ENCODE data around the gene HAX1. TPM values are rescaled to one million over a fixed set of nuclear protein-coding genes. Genes with fewer than 3 reads are reported as not detected.
"Not testable (repeated sequence)": the region's sequence is repeated elsewhere in the genome, so short reads cannot be mapped to it uniquely, and the experiment has no call there.

HAX1 gene
- 69.9 and 99.0 TPM in 2 replicates for total RNA-seq

DNA sequence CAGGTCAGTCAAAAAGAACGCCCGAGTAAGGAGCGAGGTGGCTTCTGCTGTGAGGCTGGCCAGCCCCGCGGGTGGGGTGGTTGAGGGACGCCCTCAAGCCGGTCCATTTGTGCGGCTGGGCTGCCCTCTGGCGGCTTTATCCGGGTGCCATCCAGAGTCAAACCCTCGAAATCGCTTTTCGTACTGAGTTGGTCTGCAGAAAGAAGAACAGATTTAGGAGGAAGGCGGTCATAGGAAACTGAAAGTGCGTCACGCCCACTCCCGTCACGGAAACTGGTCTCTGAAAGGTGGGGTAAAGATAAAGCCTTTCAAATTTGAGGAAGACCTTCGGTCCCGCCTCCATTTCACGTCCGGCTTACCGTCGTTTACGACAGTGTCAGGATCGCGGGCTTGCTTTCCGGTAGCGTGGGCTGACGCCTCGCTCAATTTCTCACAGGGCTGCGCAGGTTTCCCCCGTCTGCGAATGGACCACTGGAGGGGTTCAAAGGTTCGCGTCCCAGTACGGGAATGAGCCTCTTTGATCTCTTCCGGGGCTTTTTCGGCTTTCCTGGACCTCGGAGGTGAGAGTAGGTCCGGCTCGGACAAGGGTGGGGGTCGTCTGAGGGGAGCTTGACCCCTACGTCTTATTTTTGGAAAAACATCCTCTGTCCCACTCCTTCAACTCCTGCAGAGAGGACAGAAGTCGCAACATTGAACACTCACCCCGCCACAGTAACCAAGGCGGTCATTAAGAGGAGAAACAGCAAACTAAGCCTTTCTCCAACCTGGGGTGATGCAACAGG is at the start of gene HAX1:
TSS of gene HAX1 (plus strand) at position 413 of the 782 bp plus-strand sequence. CDS start at position 508, 95 bp downstream.
- peak; percentile 97 for DNase-seq

DNA sequence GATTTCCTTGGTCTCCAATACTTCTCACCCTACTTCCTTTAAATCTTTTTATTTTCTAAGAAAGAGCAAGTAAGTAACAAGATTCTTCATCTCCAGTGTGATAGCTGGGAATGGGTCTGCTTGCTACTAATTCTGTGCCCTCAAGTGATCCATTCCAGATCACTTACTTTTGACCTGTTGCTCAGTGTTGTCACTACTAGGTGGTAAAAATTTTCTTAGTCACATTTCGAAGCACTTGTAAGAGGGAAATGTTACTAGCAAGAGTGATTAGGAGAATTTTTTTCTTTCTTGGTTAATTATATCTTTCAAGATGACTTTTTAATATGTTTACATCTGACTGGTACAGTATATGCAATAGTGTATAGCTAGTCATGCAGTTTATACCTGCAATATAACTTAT is 49.5 kb upstream of the HAX1 start:
- no peak for DNase-seq

DNA sequence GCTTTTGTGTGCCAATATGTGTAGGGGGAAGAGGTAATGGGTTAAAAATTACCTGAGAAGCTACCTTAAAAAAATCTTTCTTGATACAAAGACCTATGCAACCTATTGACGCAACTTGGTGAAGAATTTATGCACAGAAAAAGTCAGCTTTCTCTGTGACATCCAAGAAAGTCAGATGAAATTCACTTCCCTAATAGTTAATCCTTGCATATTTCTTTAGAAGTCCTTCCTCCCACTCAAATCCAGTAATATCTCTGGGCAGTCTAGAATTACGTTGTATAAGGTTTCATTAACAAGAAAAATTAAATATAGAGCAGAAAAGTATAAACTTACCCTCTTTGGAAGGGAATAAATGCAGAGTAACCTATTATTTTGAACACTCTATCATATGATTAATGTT is 48.8 kb upstream of the HAX1 start:
- DNase-seq: no peak

DNA sequence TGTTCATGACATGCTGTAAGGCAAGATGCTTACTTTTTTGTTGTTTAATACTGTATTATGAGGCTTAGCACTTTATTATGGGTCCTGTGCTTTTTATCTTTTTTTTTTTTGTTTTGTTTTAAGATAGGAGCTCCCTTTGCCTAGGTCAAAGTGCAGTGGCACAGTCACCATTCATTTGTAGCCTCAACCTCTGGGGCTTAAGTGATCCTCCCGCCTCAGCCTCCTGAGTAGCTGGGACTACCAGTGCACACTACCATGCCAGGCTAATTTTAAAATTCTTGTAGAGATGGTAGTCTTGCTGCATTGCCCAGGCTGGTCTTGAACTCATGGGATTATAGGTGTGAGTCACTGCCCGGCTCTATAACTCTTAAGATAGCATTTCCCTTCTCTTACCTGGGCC is 47.1 kb upstream of the HAX1 start:
- DNase-seq: no peak

DNA sequence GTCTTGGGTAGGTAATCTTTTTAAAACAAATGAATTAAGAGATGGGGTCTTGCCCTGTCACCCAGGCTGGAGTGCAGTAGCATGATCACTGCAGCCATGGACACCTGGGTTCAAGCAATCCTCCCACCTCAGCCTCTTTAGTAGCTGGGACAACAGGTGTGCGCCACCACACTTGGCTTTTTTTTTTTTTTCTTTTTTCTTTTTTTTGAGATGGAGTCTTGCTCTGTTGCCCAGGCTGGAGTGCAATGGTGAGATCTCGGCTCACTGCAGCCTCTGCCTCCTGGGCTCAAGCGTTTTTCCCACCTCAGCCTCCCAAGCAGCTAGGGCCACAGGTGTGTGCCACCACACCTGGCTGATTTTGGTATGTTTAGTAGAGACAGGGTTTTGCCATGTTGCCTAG is 41.3 kb upstream of the HAX1 start:
- DNase-seq: not testable (repeated sequence)

DNA sequence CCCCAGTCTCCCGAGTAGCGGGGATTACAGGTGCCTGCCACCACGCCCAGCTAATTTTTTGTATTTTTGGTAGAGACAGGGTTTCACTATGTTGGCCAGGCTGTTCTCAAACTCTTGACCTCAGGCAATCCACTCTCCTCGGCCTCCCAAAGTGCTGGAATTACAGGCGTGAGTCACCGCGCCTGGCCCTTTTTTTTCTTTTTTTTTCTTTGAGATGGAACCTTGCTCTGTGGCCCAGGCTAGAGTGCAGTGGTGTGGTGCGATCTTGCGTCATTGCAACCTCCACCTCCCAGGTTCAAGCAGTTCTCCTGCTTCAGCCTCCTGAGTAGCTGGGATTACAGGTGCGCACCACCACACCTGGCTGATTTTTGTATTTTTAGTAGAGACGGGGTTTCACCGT is 39.3 kb upstream of the HAX1 start:
- not testable (repeated sequence) for DNase-seq

DNA sequence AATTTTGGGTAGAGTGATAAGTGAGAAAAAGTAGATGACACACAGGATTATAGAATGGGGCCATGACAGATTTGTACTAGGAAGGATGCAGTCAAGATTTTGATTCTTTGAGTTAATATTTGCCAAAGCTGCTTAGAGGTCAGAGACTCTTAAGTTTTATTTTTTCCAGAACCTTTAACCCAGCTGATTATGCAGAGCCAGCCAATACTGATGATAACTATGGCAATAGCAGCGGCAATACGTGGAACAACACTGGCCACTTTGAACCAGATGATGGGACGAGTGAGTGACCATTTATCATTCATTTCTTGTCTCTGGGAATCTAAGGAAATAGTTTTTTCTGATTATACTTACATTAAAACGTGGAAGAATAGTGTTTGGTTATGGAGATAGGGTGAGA is 35.6 kb upstream of the HAX1 start:
- DNase-seq: no peak

DNA sequence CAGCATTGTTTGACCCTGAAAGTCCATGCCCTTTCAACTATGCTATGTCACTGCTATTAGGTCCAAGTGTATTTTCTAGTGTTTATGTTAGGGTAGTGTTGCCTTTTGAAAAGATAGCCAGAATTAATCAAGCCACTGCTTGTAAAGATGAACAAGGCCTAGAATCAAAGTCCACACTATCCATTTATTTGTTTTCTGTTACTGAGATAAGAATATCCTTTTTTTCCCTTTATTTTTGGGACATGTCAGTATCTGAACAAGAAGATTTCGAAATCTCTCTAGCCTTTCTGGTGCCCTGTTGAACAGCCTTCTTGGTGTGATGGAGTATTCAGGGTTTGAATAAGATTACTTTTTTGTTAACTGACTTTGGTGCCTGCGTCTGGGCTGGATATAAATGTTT is 35.0 kb upstream of the HAX1 start:
- DNase-seq: no peak

DNA sequence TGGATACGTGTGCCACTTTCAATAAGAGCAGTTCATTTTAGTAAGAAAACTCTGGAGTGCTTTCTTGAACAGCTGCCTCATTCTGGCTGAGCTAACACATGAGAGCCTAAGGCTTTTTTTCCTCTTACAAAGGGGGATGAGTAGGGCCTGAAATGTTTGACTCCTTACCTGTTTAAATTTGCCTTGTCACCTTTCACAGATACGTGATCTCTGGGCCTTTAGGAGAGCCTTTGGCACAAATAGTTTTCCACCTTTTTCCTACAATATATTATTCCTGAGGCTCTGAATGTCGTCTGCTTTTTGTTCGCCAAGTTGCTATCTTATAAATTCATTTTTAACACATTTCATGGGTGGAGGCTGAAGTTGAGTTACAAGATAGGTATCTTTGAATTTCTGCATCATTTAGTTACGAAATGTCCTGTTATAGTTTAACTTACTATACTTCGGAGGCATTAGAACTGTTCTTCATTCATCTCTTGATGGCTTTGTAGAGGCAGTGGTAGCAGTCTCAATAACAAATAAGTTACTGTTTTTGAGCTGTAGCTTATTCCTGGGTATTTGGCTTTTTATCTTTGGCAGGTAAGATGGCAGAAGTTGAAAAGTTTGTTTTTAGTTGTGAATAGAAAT is 34.4 kb upstream of the HAX1 start:
- DNase-seq: no peak

DNA sequence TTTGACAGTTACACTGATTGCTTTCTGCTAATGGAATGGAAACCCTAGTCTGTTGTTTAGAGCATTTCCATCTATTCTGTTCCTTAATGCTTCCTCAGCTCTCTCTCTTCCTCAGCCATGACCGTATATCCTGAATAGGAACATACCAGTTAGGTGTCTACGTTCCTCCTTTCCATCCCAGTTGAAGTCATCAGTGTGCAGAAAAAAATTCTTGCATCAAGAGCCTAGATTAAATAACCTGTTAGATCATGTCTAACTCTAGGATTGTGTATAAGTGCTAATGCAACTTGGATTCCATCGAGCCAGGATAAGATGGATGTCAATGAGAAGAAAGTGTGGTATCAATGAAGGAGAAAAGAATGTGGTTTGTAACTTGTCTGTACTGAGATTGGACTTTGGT is 32.9 kb upstream of the HAX1 start:
- DNase-seq: no peak

DNA sequence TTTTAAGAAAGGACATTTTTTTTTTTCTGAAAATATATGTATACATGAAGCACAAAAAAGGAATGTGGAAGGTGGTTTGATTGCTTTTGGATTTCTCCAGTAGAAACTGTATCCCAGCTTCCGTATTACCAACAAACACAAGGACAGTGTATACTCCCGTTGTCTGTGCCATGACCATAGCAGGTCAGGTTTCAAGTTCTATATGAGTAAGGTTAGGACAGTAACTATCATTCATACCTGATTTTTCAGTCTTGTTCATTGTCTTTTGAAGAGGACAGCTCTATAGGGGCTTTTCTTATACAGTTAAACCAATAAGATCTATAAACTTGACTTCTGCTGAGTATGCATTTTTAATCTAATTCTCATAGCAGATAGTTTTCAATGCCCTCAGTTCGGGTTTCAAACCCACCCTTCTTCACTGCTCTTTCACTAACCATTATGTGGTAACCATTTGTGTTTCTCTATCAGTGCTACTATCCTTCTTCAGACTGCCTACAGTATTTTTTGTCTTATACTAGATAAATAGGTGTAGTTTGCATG is 32.1 kb upstream of the HAX1 start:
- no peak for DNase-seq

DNA sequence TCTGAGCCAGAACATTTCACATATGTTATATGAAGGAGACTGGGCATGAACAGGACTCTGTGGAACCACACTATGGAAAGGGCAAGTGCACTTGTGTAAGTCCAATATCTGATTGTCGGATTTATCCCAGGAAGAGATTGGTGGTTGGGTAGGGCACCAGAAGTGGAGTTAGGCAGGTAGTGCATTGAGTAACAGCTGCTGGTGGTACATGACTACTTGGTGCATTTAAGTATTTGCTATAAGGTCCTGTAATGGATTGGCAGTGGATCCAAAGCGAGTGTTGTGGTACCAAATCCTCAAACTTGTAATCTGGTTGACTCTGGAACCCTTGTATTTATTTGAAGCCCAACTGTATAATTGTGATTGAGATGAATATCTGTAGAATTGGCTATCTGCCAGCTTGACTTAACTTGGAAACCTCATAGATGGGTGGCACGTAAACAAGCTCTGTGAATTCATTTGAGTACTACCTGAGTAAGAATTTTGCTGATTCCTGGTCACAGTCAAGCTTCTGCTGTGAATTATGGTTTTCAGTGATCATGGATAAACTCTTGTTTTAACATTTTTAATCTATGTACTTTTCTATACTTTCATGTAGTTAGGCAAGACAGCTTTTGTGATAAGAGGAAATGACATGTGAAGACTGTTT is 30.6 kb upstream of the HAX1 start:
- peak; percentile 24 for DNase-seq

DNA sequence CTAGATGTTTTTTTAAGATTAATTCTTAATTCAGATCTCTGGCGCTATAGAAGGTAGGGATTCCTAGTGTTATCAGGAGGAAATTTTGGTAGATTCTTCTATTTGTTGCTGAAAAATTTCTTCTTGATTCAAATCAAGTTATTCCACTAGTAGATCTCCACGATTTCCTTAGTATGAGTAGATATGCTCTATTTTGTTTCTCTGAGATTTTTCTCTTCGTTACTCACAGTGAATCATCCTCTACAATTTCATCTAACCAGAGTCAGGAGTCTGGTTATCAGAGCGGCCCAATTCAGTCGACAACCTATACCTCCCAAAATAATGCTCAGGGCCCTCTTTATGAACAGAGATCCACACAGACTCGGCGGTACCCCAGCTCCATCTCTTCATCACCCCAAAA is 18.8 kb upstream of the HAX1 start:
- DNase-seq: no peak

DNA sequence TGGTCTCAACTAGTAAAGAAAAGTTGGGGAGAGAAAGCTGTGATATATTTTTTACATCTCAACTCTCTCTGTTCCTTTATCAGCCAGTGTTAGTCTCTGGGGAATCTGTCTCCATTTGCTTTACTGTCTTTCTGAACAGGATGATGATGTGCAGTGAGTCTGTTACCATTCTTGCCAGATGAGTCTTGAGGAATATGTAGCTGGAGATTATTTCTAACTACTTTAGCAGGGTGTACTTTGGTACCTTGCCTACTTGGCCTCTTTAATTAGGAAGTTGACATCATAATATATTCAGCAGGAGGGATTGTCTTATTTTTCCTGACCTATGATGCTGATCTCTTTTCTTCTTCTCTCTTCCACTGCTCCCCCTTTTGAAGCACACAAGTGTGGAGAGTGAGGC is 15.7 kb upstream of the HAX1 start:
- no peak for DNase-seq

DNA sequence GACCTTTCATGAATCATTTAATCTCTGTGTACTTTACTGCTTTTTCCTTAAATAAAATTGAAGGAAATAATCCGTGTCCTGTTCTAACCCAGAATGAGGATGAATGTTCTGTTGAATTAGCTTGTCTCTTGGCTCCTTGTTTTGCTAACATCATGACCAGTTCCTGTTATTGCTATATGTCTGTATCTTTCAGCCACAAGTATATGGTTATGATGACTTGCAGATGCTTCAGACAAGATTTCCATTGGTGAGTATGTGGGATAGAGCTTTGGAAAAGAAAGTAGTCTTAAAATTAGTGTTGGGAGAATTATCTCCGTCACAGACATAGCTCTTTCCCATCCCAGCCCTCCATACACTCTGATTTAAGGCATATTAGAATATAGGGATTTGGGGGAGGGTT is 13.6 kb upstream of the HAX1 start:
- DNase-seq: no peak

DNA sequence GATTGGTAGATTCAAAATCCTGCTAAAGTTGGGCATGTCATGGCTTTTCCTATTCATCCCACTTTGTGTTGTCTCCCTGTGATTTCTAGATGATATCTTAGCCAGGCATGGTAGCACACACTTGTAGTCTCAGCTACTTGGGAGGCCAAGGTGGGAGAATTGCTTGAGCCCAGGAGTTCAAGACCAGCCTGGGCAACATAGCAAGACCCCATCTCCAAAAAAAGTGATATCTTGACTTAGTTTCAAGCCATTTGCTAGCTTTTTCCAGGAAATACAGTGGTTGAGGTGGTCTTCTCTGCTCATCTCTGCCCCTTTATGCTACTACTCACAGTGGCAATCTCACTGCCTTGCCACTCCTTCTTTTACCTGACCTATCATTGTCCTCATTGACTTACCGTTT is 12.3 kb upstream of the HAX1 start:
- no peak for DNase-seq

DNA sequence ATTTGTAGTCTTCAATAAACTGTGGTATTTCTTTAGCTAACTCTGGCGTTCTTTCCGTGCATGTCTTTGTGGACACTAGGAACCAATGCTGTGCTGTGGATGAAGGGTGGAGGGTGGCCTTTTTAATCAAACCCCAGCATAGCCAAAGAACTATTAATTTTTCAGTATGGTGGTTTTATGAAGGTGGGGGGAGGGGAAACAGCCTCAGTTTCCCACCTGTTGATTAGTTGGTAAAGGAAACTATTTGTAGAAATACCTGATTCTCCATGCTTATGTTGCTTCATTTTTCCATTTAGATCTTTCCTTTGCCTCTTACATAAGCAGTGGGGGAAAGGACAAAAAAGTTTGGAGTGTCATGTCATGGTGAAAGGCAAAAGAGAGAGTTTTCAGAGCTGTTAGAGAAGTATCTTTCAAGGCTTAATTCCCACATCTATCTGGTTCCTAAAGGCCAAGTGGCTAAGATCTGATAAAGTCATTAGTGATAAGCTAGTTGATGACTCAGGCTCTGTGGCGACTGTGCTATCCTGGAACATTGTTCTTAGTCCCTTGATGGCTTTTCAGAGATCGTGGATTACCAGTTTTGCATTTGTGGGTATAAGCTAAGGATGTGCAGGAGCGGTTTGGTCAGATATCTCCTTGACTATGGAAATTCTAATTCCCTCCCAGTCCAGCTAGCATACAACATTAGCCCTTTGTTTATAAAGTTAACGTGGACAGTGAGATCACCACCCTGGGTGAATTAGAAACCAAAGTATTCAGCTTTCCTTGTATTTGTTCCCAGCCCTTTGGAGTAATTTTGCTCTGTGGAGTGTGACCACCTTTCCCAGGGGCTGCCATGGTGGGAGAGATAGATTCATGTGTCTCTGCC is 8.7 kb upstream of the HAX1 start:
- DNase-seq: peak; percentile 57

DNA sequence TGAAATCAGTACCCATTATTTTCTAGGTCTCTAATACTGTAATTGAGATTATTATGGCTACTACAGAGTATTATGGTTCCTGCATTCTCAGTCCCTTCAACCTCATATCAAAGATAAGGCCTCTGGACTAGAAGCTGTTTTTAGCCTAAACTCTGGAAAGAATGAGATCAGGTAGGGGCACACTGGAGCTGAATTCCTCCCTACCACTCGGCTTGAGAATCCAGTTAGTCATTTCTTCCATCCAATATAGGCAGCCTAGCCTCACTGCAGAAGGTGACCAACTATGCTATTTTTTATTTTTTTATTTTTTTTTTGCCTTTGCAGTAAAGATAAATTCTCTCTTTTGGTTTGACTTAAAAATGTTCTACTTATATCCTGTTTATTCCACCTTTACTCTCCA is 8.0 kb upstream of the HAX1 start:
- no peak for DNase-seq

DNA sequence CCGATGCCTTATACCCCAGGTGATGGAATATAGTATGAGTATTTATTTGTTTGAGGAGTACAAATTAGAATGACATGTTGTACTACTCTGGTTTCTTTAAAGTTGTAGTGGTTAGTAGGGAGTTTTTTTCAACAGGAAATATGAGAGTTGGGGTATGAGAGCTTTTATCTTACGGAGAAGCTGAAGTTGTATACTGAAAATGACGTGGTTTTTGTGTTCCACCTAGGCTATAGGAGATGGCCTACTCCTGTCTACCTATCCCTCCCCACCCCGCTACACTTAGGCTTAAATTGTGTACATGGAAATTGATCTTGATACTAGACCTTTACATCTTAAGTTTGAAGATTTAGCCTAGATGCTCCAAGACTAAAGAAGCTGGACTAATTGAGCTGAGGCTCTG is 6.8 kb upstream of the HAX1 start:
- no peak for DNase-seq

DNA sequence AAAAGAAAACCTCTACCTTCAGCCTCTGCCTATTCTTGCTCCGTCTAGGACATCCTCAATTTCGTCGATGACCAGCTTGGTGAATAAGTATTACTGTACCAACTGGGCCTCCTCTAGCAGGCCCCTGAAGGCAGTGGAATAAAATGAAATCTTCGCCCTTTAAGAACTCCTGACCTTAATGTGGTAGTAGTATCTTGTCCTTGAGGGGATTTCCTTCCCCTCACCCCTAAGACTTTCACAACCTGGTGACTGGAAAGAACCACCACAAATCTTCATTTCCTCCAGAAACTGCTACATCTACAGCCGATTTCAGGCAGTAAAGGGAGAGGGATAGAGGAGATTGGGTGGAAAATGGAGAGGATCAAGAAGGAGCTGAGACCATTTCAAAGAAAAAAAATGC is 1.6 kb upstream of the HAX1 start:
- no peak for DNase-seq

DNA sequence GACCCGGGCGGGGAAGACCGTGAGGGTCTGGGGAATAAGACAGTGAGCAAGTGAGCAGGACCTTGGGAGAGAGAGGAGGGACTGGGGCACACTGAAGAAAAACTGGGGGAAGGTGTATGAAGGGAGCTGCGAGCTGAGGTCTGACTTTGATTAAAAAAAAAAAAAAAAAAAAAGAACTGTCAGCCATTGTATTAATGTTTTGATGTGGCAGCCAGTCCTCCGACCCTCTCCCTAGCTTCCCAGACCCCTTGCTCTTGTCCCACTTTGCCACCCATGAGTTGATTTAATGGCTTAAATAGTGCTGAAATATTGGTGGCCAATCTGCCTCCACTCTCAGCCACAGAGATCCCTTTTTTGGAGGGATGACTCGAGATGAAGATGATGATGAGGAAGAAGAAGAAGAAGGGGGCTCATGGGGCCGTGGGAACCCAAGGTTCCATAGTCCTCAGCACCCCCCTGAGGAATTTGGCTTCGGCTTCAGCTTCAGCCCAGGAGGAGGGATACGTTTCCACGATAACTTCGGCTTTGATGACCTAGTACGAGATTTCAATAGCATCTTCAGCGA is 652 bp downstream of the HAX1 start:
- no peak for DNase-seq

DNA sequence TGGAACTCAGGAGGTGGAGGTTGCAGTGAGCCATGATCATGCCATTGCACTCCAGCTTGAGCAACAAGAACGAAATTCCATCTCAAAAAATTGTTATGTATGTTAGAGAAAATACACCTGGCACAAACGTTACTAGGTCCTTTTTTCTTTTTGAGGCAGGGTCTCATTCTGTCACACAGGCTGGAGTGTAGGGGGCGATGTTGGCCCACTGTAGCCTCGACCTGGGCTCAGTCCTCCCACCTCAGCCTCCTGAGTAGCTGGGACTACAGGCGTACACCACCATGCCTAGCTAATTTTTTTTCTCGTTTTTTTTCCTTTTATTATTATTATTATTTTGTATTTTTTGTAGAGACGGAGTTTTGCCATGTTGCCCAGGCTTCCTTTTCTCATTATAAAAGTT is 4.4 kb downstream of the HAX1 start:
- peak; percentile 32 for DNase-seq
